ENCODE measurements around the gene DSCAML1.

The DSCAML1 gene

DNA sequence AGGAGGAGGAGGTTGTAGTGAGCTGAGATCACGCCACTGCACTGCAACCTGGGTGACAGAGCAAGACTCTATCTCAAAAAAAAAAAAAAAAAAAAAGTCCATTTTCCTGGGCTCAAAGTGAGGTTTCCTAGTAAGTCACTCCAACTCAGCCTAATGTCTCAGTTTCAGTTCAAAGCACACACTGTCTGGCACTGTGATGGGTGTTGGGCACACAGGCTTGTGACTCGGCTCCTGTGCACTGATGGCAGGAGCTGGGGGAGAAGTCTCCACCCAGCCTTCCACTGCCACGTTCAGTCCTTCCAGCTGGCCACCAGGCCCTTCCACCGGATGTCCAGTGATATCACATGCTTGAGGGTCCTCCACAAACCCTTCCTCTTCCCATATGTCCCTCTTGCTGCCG, 283.4 kb downstream of the DSCAML1 start:
- H3K9me3 Mint-ChIP-seq = no peaks in the 10 kb centered on the region
- no peaks in the 10 kb centered on the region for H3K36me3 Mint-ChIP-seq
- no peak overlapping the region for H3K27ac Mint-ChIP-seq
- H3K4me1 Mint-ChIP-seq = peaks cover 5% of the 10 kb centered on the region
- DNase-seq (ENCODE audit: low spot score in 2 of 2) (no peak), ATAC-seq (no peak)
- no peak overlapping the region for H3K4me3 Mint-ChIP-seq

DNA sequence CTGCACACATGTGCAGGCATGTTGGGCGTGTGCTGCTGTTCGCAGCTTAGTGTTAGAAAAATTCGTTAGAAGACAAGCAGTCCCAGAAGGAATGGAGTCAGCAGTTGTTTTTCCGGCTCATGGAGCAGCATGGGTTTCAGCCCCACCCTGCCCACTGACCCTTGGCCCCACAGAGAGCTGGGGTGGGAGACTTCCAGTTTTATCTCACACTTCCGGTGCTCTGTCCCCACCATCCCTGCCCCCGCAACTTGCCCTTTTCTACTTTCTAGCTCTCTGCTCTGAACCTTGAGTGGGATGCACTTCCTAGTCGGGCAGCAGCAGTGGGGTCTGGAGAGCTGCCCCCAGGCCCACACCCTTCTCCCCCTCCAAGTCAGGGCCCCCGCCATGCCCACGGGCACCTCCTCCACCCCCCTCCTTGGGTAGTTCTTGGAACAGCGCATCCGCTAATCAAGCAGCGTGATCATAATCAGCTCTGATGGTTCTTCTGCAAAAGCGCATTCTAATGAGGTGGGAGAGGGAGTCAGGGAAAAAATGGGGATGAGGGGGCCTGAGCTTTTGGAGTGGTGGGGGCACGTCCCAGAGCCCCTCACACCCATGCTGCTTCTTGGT, 285.0 kb downstream of the DSCAML1 start:
- Mint-ChIP-seq H3K36me3 (no peaks in the 10 kb centered on the region), H3K27ac (no peak overlapping the region), H3K4me3 (no peak overlapping the region), H3K9me3 (no peaks in the 10 kb centered on the region), H3K4me1 (peaks cover 5% of the 10 kb centered on the region)
- no peak for DNase-seq (ENCODE audit: low spot score in 2 of 2)
- no peak for ATAC-seq

DNA sequence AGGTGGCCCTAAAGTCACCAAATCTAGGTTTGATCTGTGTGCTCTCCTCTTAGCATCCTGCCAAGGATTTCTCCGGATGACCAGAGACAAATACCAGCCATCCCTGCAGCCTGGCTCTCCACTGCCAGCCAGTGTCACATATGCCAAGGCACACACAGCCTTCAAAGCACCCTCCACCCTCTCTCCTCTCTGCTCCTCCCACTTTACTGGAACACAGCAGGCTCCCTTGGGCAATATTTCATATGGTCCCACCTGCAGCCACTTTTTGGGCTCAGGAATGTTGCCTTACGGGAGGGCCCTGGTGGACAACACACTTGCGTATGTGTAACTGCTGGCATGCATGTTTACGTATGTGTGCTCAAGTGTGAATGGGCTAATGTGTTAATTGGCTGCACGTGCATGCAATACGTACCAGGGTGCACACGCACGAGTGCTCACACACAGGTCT, 285.5 kb downstream of the DSCAML1 start:
- H3K4me1 Mint-ChIP-seq = peaks cover 5% of the 10 kb centered on the region
- H3K4me3 Mint-ChIP-seq = no peak overlapping the region
- ATAC-seq (no peak), DNase-seq (ENCODE audit: low spot score in 2 of 2) (no peak)
- no peaks in the 10 kb centered on the region for H3K36me3 Mint-ChIP-seq
- H3K27ac Mint-ChIP-seq = no peak overlapping the region
- H3K9me3 Mint-ChIP-seq = no peaks in the 10 kb centered on the region

DNA sequence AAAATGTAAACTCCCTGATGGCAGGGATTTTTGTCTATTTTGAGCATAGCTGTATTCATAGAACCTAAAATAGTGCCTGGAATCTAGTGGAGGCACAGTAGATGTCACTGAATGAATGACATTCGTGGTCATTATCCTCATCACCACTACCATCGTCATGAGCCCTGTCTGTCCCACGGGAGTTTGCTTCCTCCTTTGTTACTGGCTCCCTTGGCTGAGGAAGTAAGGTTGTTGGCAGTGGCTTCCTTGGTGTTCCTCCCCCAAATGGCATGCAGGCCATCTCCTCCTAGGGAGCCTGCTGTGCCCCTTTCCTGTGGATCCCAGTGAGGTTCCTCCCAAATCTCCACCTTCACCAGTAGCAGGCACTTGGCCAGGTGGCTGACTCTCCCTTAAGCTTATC, 286.4 kb downstream of the DSCAML1 start:
- no peak overlapping the region for H3K27ac Mint-ChIP-seq
- no peak overlapping the region for H3K4me3 Mint-ChIP-seq
- no peaks in the 10 kb centered on the region for H3K9me3 Mint-ChIP-seq

DNA sequence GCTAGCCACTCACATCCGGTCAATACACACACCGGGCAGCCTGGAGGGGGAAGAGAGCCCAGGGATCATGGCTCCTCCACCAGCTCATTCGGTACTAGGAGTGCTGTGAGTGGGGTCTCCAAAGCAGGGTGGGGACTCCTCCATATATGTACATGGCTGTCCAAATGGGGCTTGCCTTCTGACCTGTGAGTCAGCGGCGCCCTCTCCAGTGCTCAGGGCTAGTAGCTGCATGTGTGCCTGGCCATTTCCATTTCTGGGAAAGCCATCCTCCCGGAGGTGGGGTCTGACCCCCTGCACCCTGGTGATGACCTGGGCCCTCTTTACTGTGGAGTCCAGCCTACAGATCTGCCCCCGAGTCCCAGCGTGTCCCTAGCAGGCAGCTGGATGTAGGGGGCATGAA, 287.5 kb downstream of the DSCAML1 start:
- Mint-ChIP-seq H3K4me1 (peaks cover 5% of the 10 kb centered on the region), H3K27ac (no peak overlapping the region), H3K9me3 (no peaks in the 10 kb centered on the region), H3K4me3 (no peak overlapping the region), H3K36me3 (no peaks in the 10 kb centered on the region)
- no peak for ATAC-seq
- no peak for DNase-seq (ENCODE audit: low spot score in 2 of 2)

More for the DNA sequence above, 286.4 kb downstream of the DSCAML1 start:
- DNase-seq (ENCODE audit: low spot score in 2 of 2) (no peak), ATAC-seq (no peak)
- no peaks in the 10 kb centered on the region for H3K36me3 Mint-ChIP-seq
- H3K4me1 Mint-ChIP-seq = peaks cover 5% of the 10 kb centered on the region

DNA sequence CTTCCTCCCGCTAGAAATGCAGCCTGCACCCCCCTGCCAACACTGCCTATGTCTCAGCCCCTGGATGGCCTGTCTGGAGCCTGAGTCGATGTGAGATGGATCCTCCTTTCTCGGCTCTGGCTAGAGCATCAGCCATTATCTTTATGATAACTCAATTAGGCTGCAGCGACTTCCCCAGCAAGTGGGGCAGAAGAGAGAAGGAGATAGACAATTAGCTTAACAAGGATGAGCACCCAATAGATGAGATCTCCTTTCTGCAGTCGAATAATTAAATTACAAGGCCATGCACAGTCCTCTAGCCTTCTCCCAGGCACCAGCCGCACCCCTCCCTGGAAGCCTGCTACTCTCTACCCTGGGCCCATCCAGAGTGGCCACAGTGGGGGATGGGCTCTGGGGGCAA, 290.0 kb downstream of the DSCAML1 start:
- H3K4me1 Mint-ChIP-seq = no peaks in the 10 kb centered on the region
- ATAC-seq = no peak
- no peaks in the 10 kb centered on the region for H3K36me3 Mint-ChIP-seq
- no peak overlapping the region for H3K4me3 Mint-ChIP-seq
- H3K27ac Mint-ChIP-seq = no peak overlapping the region
- no peaks in the 10 kb centered on the region for H3K9me3 Mint-ChIP-seq
- no peak for DNase-seq (ENCODE audit: low spot score in 2 of 2)

DNA sequence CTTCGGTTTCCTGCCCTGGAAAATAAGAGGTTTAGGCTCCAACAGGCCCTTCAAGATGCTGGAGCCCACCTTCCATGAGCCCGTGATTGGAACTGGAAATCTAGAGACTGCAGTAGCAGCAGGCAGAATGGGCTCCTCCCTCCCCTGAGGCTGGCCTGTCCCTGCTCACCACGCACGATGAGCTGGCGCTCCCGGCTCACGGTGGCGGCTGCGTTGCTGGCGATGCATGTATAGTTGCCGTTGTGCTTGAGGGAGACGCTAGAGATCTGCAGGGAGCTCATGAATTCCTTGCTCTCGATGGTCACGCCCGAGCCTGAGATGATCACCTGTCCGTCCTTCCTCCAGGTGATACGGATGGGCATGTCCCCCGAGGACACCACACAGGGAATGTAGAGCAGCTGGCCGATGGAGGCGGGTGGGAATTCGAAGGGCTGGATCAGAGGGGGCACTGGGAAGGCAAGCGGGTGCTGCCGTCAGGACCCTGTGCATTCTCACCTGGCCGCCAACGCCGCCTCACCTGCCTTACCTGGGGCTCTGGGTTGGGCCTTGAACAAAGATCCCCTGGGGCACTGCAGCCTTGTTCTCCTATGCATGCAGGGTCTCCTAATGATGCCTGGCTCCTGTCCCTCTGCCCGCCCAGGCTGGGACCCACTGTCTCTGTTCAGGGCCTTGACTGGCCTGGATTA, 291.6 kb downstream of the DSCAML1 start:
- Mint-ChIP-seq H3K4me3 (no peak overlapping the region), H3K4me1 (no peaks in the 10 kb centered on the region), H3K9me3 (no peaks in the 10 kb centered on the region), H3K36me3 (no peaks in the 10 kb centered on the region), H3K27ac (no peak overlapping the region)
- no peak for ATAC-seq
- DNase-seq (ENCODE audit: low spot score in 2 of 2) = no peak

DNA sequence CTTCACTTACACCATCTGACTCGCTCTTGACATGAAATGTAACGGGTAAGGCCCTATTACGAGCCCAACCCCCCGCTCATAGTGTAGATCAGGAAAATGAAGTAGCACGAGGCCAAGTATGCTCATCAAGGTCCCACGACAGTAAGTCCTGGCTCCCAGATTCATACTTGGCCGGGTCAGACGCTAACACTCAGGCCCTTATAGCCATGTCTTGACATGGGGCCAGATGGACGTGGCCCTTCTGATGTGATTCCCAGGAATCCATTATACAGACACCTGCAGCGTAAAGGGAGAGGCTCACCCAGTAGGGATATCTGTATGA, 294.3 kb downstream of the DSCAML1 start:
- DNase-seq (ENCODE audit: low spot score in 2 of 2) (no peak), ATAC-seq (no peak)
- H3K27ac Mint-ChIP-seq = no peak overlapping the region
- no peaks in the 10 kb centered on the region for H3K36me3 Mint-ChIP-seq
- no peak overlapping the region for H3K4me3 Mint-ChIP-seq
- no peaks in the 10 kb centered on the region for H3K9me3 Mint-ChIP-seq
- H3K4me1 Mint-ChIP-seq = no peaks in the 10 kb centered on the region

DNA sequence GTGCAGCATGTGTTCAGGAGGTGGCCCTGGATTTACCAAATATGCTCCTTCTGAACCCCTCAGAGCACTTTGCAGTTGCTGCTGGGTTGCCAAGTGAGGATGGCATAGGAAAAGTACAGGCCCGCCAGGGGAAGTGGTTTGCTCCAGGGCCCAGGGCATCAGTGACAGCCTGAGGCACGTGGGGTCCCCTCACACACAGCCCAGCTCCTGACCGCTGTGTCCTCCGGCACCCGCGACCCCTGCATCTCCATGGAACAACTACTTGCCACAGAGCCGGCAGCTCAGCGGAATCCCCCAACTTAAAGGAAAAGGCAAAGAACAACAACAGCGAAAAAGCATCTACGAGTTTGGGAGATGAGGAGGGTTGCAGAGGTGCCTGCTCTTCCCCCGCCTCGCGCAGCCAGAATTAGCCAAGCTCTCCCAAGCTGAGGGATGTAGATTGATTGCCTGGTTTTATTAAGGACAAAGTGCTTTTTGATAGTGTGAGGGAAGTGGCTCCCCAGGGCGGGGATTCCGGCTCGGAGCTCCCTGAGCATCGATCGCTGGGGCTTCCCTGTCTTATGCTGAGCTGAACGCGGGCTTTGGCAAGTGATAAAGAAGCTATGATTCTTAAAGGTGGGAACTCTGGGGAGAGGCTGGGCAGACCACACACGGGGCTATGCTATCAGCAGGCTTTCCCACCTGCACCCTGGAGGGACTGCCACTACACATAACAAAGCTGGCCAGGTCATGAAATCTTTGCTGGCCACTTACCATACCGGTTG, 294.8 kb downstream of the DSCAML1 start:
- no peaks in the 10 kb centered on the region for H3K9me3 Mint-ChIP-seq
- DNase-seq (ENCODE audit: low spot score in 2 of 2) = no peak
- H3K4me3 Mint-ChIP-seq = no peak overlapping the region
- no peak for ATAC-seq
- no peaks in the 10 kb centered on the region for H3K4me1 Mint-ChIP-seq
- no peaks in the 10 kb centered on the region for H3K36me3 Mint-ChIP-seq
- no peak overlapping the region for H3K27ac Mint-ChIP-seq

DNA sequence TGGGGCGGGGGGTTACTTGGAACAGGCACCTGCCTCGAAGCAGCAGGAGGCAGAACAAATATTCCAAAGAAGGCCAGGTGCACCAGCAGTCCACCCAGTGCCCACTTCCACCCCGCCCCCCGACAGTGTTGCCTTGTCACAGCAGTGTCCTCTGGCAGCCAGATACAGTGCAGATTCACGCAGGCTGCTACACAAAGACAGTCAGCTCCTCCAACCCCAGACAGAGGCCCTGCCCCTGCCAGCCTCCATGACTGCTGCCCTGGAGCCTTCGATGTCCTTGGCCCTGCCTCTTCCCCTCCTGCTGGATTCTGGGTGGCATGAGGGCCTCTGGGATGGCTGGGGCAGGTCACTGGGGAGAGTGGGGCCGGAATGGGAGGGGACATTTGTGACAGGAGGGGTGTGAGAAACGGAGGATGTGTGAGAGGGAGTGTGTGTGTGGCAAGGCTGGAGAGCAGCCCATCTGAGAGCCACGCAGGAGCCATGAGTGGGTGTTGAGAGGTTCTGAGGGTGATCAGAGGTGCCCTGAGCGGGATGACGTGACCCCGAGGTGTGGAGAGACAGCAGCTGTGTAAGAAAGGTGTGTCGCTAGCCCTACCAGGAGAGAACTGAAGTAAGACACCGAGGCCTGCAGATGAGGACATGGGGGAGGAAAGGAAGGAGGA, 295.6 kb downstream of the DSCAML1 start:
- no peak for DNase-seq (ENCODE audit: low spot score in 2 of 2)
- Mint-ChIP-seq H3K4me3 (no peak overlapping the region), H3K4me1 (no peaks in the 10 kb centered on the region), H3K27ac (peak overlapping the region; percentile 14), H3K36me3 (no peaks in the 10 kb centered on the region), H3K9me3 (no peaks in the 10 kb centered on the region)
- ATAC-seq = no peak

DNA sequence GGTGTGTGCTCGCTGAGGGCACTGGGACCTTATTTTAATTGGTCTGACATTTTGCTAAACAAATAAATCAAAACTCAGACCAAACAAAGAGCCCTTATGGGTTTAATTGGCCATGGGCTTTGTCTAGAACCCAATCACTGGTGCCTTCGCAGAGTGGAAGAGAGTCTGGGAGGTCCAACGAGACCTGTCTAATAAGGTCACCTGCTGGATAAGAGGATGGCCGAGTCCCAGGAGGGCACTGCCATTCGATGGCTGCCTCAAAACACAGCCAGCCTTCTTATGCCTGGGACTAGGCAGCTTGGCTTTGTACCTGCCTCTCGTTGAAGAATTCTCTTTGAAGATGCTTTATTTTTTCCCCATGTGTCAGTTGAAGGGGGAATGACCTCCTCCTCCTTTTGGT, 298.2 kb downstream of the DSCAML1 start:
- Mint-ChIP-seq H3K4me1 (no peaks in the 10 kb centered on the region), H3K9me3 (no peaks in the 10 kb centered on the region), H3K36me3 (no peaks in the 10 kb centered on the region), H3K4me3 (no peak overlapping the region), H3K27ac (no peak overlapping the region)
- no peak for ATAC-seq
- no peak for DNase-seq (ENCODE audit: low spot score in 2 of 2)

DNA sequence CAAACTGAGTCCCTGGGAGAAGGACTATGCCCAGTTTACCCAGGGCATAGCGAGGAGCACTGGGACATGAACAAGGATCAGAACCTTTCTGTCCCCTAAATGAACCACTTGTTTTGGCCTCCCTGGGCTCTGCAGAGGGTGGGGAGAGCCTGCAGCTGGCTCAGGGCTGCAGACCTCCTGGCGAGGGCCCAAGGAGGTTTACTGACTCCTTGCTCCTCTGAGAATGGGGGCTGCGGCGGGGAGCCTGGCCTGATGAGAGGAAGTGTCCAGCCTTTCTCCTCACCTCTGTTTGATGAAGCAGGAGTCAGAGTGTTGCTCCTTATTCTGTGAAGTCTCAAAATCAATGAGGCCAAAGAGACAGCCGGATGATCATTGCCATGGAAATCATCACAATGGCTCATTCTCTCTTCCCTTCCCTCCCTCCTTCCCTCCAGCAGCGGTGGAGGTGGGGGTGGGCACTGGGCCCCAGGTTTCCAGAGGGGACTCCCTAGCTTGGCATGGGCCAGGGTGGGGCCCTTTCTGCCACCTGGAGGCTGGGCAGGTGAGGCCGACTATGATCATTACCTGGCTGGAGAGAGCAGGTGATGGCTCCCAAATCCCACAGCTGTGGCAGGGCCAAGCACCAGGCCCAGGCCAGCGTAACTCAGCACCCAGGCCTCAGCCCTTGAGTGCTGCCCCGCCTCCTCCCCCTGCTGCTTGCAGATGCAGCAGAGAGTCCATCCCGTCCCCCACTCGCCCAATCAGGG, 299.6 kb downstream of the DSCAML1 start:
- no peaks in the 10 kb centered on the region for H3K4me1 Mint-ChIP-seq
- DNase-seq (ENCODE audit: low spot score in 2 of 2) = no peak
- no peak for ATAC-seq
- H3K4me3 Mint-ChIP-seq = no peak overlapping the region
- H3K27ac Mint-ChIP-seq = no peak overlapping the region
- no peaks in the 10 kb centered on the region for H3K36me3 Mint-ChIP-seq
- no peaks in the 10 kb centered on the region for H3K9me3 Mint-ChIP-seq

DNA sequence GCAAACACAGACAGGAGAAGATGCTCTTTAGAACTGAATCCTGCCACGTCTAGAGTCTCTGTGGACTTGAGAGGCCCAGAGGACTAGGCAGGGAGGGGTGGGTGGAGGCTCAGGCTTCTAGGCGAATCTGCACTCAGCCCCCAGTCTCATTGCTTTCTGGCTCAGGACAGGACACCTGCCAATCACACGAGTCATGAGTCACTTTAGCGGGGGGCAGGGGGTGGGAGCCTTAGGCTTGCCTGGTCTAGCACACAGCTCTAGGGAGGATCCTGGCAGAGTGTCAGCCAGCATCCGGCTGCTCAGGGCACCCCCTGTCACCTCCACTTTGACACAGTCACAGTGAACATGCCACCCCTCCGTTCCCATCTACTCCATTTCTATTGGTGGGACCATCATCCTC, 301.7 kb downstream of the DSCAML1 start:
- Mint-ChIP-seq H3K4me1 (peaks cover 6% of the 10 kb centered on the region), H3K27ac (no peak overlapping the region), H3K36me3 (no peaks in the 10 kb centered on the region), H3K9me3 (no peaks in the 10 kb centered on the region), H3K4me3 (no peak overlapping the region)
- DNase-seq (ENCODE audit: low spot score in 2 of 2) = no peak
- ATAC-seq = peak; percentile 14

DNA sequence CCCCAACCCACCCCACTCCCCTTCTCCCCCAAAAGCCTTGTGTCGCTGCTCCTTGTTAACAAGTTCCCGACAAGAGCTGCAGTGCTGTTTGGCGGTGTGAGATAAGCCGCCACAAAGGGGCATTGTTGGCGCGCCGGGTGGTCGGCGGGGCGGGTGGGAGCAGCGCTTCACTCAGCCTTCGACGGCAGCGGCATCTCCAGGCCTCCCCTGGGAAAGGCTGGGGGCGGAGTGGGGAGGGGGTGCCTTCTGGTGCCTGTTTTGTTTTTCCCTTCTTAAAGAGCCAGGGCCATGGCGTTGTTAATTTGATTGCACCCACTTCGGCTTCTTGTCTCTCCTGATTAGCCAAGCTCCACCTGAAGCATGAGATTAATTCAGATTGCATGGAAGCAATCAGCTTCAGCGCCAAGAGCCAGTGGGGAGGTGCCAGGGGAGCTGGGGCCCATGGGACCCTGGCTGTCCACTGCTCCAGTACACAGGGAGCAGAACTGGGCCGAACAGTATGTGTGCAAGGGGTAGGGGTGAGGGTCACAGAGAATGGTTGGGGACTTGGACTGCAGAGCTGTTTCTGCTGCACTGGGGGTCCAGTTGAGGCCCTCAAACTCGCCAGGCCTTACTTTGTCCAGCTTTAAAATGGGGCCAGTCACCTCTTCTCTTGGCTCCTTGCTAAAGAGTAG, 304.3 kb downstream of the DSCAML1 start:
- ATAC-seq (no peak), DNase-seq (ENCODE audit: low spot score in 2 of 2) (no peak)
- Mint-ChIP-seq H3K4me3 (no peak overlapping the region), H3K9me3 (no peaks in the 10 kb centered on the region), H3K27ac (no peak overlapping the region), H3K36me3 (no peaks in the 10 kb centered on the region), H3K4me1 (peaks cover 7% of the 10 kb centered on the region)

DNA sequence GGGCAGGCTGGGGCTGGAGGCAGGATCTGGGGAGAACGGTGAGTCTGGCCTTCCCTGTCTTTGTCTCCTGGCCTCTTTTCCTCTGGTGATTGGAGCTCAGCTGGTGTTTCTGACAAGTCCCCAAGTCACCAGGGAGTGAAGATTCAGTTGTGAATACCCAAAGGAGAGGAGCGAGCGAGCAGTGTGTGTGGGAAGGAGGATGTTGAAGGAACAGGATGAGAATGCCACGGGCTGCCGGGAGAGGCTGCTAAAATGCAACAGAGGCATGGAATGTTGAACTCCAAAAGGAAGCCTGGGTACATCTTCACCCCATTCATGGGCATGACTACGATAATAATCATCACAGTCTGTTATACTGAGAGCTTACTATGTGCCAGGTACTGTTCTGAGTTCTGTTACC, 306.1 kb downstream of the DSCAML1 start:
- no peak overlapping the region for H3K4me3 Mint-ChIP-seq
- DNase-seq (ENCODE audit: low spot score in 2 of 2) = no peak
- no peaks in the 10 kb centered on the region for H3K9me3 Mint-ChIP-seq
- H3K4me1 Mint-ChIP-seq = peaks cover 7% of the 10 kb centered on the region
- H3K27ac Mint-ChIP-seq = no peak overlapping the region
- ATAC-seq = no peak
- H3K36me3 Mint-ChIP-seq = no peaks in the 10 kb centered on the region
